NCI-H1930 (cell line): ENCODE results near the gene LINC00237.

ENCODE experiments used
- DNase-seq, 2 experiments: peaks; one replicate each; lab custom pipeline; 2025; lab: John Stamatoyannopoulos, UW

The LINC00237 gene

DNA sequence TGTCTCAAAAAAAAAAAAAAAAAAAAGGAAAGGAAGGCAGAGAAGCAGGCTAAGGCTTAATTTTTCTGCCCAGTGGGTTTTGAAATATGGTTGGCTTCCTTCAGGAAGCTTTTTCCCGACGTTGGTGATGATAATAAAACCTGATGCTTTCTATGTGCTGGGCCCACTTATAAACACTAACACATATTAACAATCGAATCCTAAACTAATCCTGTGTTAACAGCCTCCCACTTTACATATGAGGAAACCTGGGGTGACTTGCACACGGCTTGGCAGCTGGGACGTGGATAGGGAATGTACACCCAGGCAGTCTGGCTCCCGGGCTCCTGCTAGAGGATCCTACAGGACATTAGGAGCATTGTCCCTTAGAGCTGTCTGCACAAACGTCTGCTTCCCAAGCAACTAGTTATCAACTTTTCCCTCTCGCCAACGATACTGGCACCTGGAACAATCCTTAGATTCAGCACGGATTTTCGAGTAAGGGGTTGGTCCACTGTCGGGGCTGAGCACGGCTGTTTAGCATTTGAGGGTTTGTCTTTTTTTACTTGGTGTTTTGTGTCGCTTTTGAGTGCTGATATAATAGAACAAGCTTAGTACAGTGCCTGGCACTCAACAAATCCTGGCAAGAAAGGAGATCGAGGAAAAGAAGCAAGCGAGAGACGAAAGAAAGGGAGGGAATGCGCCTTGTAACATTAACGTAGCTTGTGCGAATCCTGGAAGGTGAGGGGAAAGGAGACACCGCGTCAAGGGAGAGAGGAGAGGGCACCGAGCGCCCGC is 19.1 kb upstream of the LINC00237 start:
- peak in 1 of 2 experiments; percentile 58 for DNase-seq

DNA sequence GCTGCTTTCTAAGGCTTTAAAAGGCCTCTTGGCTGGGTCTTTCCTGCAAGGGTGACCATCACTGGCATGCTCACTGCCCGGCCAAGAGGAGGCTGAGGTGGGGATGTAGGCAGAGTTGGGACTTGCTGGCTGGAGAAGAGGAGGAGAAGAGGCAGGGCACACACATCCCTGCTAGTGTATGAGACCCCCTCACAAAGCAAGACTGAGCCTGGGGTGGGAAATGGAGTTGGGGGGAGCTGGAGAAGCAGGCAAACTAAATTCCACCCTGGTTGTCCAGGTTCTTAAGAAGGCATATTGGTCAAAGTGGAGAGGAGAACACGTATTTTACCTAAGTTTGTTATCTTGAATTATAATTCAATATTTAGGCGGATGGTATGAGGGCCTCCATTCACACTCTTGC is 18.0 kb upstream of the LINC00237 start:
- DNase-seq, result no peak

- no peak for DNase-seq
Measured at GRCh38 chr20:21118782-21119181, 12.6 kb upstream of the LINC00237 start.

DNA sequence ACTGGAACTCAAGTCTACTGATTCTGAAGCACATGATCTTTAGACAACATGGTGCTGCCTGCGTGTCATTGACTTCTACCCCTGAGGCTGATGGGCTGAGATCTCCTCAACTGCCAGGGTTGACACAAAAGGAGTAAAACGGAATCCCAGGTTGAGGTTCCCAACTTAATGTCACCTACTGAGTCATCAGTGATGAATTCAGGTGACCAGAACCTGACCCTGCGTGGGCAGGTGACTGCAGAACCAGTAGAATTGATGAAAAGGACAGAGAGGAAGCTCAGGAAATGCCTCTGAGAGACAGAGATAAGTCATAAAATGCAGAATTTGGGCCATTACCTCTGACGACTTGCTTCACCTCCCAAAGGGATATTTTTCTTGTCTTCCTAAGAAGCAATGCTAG is 12.0 kb upstream of the LINC00237 start:
- DNase-seq, result no peak

GRCh38 chr20:21117521-21117920 is 11.4 kb upstream of the LINC00237 start:
- DNase-seq, result no peak

DNA sequence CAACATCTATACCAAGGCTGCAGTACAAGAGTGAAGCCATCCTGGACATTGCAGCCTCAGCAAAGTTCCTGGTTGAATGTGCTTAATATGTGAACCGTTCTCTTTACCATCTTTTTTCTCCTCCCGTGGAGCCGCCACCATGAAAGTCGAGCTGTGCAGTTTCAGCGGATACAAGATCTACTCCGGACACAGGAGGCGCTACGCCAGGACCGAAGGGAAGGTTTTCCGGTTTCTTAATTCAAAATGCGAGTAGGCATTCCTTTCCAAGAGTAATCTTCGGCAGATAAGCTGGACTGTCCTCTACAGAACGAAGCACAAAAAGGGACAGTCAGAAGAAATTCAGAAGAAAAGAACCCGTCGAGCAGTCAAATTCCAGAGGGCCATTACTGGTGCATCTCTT is 8.4 kb upstream of the LINC00237 start:
- no peak for DNase-seq

GRCh38 chr20:21113697-21114096 is 7.5 kb upstream of the LINC00237 start:
- no peak for DNase-seq

DNA sequence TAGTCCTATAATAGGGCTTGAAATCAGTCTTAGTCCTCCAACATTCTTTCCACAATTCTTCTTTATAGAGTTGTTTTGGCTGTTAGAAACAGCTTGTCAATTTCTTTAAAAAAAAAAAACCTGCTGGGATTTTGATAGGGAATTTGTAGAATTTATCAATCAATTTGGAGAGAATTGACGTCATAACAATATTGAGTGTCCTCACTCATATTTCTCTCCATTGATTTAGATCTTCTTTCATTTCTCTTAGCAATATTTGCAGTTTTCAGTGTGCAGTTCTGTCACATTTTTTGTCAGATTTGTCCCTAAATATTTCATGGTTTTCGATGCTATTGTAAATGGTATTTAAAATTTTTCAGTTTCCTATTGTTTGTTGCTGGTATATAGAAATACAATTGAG is 5.3 kb upstream of the LINC00237 start:
- DNase-seq, result no peak

- DNase-seq, result no peak
Measured at GRCh38 chr20:21110811-21111210, 4.7 kb upstream of the LINC00237 start.

- no peak for DNase-seq
Measured at GRCh38 chr20:21109144-21109543, 3.0 kb upstream of the LINC00237 start.

DNA sequence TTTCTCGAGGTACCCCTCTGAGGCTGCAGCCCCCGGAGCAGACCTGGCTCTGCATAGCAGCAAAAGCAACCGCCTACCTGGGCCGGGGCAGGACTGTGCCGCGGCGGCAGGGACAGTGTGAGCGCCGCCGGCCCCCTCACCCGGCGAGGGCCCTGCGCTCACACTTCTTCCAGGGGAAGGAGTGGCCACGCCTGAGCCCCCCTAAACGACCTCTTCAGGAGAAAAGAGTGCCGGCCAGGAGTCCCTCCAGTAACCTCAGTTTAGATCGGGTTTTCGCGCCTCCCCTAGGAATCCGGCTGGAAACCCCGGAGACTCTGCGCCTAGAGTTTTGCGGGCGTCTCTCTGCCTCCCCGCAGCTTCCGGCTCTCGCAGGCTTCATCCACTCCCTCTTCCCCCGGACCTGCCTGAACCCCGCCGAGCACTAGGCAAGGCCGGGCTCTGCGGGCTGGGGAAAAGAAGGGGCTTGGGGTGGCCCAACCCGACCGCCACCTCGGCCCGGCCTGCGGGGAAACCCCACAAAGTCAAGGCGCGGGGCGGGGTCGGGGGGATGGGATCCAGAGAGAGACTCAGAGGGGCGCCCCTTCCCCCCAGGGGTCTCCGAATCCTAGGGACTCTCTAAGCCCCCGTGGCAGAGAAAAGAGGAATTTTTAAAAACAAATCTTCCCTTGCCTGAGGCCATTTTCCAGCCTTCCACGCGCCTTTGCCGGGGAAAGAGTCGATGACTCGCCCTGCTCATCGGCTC is 558 bp downstream of the LINC00237 start:
- DNase-seq, result peak in 1 of 2 experiments; percentile 62

DNA sequence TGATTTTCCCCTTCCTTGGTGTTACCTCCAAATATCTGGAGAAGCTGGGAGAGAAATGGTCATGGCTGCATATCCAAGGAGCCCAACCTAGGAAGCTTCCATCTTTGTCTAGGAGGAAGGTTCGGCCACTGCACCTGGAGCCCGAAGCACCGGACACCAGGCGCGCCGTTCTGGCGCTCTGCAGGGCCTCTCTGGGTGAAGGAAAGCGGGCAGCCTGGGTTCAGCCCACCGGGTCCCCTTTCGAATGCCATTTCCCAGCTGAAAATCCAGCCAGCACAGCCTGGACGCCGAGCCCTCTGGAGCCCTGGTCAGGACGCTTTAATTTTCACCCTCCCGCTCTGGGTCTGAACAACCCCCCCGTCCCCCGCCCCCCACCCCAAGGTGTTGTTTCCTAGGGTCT is 1.2 kb downstream of the LINC00237 start:
- no peak for DNase-seq

DNA sequence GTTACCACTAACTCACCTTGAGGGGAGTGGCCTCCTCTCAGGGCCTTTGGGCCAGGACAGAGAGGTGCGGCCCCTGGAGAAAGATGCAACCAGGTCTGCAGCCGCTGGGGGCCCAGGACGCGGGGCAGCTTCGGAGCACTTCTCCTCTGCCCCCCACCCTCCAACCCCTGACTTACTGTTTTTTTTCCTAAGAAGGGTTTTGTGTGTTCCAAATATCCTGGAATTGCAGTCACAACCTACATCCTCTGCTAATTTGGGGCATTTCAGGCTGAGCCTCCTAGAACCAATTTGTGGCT is 1.7 kb downstream of the LINC00237 start:
- no peak for DNase-seq

DNA sequence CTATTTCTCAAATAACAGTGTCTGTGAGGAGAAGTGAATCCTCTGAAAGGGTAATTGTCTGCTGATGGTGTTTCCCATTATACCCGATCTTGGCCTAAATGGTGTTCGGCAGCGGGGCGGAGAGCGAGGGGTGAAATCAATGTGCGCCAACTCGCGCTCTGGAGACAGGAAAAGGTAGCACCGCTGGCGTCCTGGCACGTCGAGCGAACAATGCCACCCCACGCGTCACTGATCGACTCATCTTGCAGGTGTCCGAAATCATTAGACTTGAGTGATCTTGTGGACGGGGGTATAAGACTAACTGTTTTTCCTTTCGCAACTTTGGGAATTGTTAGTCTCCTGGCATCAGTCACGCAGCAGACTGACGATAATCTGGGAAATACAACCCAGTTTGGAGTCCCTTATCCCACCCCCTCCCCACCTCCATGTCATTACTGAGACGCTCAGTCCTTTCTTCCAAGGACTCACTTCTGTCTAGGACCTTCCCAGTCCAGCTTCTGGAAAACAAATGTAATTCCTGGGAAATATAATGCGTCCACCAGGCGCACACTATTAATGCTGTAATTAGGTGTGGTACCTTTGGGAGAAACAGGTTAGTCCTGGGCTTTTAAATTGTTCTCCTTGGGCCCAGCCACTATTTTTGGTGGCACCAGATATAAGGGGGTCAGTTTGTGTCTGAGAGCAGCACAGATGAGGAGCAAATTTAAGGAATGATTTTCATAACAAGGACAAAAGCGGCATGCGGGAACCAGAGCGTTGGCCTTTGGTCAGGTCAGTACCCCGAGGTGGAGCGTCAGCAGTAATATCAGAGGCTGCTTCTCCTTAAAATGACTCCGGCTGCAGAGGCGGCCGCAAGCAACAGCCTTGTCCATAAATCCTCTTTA is 2.3 kb downstream of the LINC00237 start:
- no peak for DNase-seq

DNA sequence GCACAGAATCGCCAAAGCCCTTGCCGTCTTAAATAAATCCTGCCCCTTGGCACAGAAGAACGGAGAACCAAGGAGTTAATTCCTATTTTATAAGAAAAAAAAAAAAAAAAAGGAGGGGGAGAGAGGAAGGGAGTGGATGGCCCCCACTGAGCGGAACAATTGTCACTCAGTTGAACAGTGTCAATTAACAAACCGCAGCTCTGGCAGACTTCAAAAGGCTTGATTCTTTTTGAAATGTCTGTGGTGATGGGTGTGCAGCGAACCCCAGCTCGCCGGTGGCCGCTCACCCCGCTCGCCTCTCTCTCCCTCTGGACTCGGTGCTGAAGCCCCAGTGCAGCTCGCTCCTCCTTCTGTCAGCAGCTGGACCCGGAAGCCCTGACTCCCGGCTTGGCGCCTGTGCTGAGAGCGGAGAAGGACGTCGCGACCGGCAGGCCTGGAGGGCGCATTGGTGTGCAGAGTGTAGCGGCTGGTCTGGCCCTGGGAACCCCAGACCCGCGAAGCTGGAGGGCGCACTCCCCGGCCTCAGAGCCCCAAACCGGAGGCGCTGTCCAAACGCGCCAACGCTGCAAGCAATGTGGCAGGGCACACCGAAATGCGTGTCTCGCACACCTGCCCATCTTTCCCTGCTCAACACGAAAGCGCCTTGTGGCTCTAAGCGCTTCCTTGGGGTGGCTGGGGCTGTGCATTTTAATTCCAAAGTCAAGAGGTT is 3.4 kb downstream of the LINC00237 start:
- no peak for DNase-seq

- no peak for DNase-seq
Measured at GRCh38 chr20:21101932-21102575, 4.1 kb downstream of the LINC00237 start.

DNA sequence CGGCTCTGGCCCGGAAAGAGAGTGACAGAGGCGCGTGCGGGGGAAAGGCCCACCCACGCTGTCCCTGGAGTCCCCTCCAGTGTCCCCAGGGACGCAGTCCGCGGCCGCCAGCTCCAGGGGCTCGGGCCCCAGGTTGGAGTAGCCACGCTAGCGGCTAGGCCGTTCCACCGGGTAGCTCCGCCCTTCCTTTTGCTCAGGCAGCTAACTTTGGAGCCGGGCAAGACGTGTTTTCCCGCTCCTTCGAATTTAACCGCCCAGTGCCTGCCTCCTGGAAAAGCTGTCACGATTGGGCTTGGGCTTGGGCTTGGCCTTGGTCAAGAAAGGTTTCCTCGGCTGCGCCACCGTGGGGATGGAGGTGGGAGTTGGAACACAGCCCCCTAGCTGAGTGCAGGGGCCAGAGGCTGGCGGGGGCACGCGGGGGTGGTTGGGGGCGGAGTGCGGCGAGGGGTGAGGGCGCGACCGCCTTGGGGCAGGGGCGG is 4.7 kb downstream of the LINC00237 start:
- peak in 1 of 2 experiments; percentile 35 for DNase-seq

- DNase-seq, result peak; percentile 28 to 79
Measured at GRCh38 chr20:21100578-21101452, 5.3 kb downstream of the LINC00237 start.

- peak; percentile 75 to 84 for DNase-seq
Measured at GRCh38 chr20:21099751-21100577, 6.2 kb downstream of the LINC00237 start.
